Caco-2 (cell line): ENCODE results near the gene CD40. TPM values are rescaled to one million over a fixed set of nuclear protein-coding genes. Genes with fewer than 3 reads are reported as not detected.

Experiments used
- BruUV-seq: library from RNA; stranded (reverse); fragments of 400-500 nt; replicated peaks from 2 replicates; lab custom pipeline; 2021; lab: Mats Ljungman, UMichigan
- CTCF ChIA-PET: fragments of 300-600 bp; sonication (Branson Sonifier 250); formaldehyde crosslinking; loops from one replicate; lab custom pipeline; 2022; ENCODE audit warnings: antibody characterized with exemption; lab: Charles Lee
- POLR2A ChIA-PET: fragments of 300-600 bp; sonication (Branson Sonifier 250); formaldehyde crosslinking; loops from one replicate; lab custom pipeline; 2022; ENCODE audit warnings: antibody characterized with exemption; lab: Charles Lee
- DNase-seq, 2 experiments: peaks; one replicate each; pipeline versions ENCODE4 v3.0.0 to v3.0.0-alpha.2; 2020 to 2022
- H3K27me3 ChIP-seq: replicated peaks from 2 replicates; pipeline ENCODE4 v1.6.0; 2011; ENCODE audit warnings: low read length; ENCODE audit not compliant: control insufficient read depth, insufficient read depth
- H3K36me3 ChIP-seq: 2 replicates; pipeline ENCODE4 v1.5.1; 2011; ENCODE audit warnings: low read length; ENCODE audit not compliant: control insufficient read depth, insufficient read depth
- H3K4me1 ChIP-seq: fragments of 250-450 bp; sonication (Bioruptor Pico); 2 replicates; pipeline ENCODE4 v1.5.1; 2020; ENCODE audit warnings: mild to moderate bottlenecking
- H3K4me3 ChIP-seq: 2 replicates; pipeline ENCODE4 v1.5.1; 2011; ENCODE audit warnings: low read depth, mild to moderate bottlenecking, control low read depth, low read length
- H3K9me3 ChIP-seq: fragments of 250-450 bp; sonication (Bioruptor Pico); 2 replicates; pipeline ENCODE4 v1.5.1; 2020; ENCODE audit warnings: mild to moderate bottlenecking, moderate library complexity
- H3K27ac Mint-ChIP-seq: one replicate; pipeline ENCODE4 v1.8.0; 2022; ENCODE audit warnings: mixed read lengths; ENCODE audit not compliant: unreplicated experiment
- H3K27me3 Mint-ChIP-seq: one replicate; pipeline ENCODE4 v1.8.0; 2022; ENCODE audit warnings: mixed read lengths; ENCODE audit not compliant: insufficient read depth, unreplicated experiment
- H3K36me3 Mint-ChIP-seq: one replicate; pipeline ENCODE4 v1.8.0; 2022; ENCODE audit warnings: mild to moderate bottlenecking, mixed read lengths; ENCODE audit not compliant: insufficient read depth, unreplicated experiment
- H3K4me1 Mint-ChIP-seq: one replicate; pipeline ENCODE4 v1.8.0; 2022; ENCODE audit warnings: low read depth, mixed read lengths; ENCODE audit not compliant: unreplicated experiment
- H3K4me3 Mint-ChIP-seq: one replicate; pipeline ENCODE4 v1.8.0; 2022; ENCODE audit warnings: mild to moderate bottlenecking, moderate library complexity, mixed read lengths; ENCODE audit not compliant: unreplicated experiment
- H3K9me3 Mint-ChIP-seq: one replicate; pipeline ENCODE4 v1.8.0; 2022; ENCODE audit warnings: mixed read lengths; ENCODE audit not compliant: unreplicated experiment
- CTCF ChIP-seq, 2 experiments: fragments of 200-600 bp in 1 of 2; IDR thresholded peaks; 1 replicate in 1 of 2; 2 replicates in 1 of 2; pipeline versions ENCODE4 v1.5.1 to v1.8.0; 2011 to 2022; ENCODE audit warnings: antibody characterized with exemption in 1 of 2, control low read depth in 1 of 2, inconsistent platforms in 1 of 2, low read depth in 1 of 2, low read length in 1 of 2, mild to moderate bottlenecking in 1 of 2, moderate library complexity in 1 of 2; ENCODE audit not compliant: insufficient read depth in 1 of 2, severe bottlenecking in 1 of 2, unreplicated experiment in 1 of 2
- intact Hi-C: fragments of 100-400 bp; cut with micrococcal nuclease; formaldehyde crosslinking; loops from one replicate; pipeline ENCODE4 v1.10.0; 2022; ENCODE audit not compliant: unreplicated experiment
- total RNA-seq: library from RNA; stranded (reverse); gene quantifications from 2 replicates; pipeline ENCODE4 v1.2.3, GENCODE V29; 2022

The CD40 gene
- total RNA-seq, 1 experiment from 2014 or later, result not detected

- H3K4me1 ChIP-seq, result no peaks in the 10 kb centered on the region
- H3K4me3 ChIP-seq, result no peak overlapping the region
- no peak for DNase-seq
- no TSS peak for BruUV-seq
- Mint-ChIP-seq H3K36me3 (no peaks in the 10 kb centered on the region), H3K4me3 (no peak overlapping the region), H3K9me3 (no peaks in the 10 kb centered on the region), H3K27me3 (peaks cover 22% of the 10 kb centered on the region), H3K4me1 (no peaks in the 10 kb centered on the region), H3K27ac (no peak overlapping the region)
- peaks cover 5% of the 10 kb centered on the region; the same call in 1 of the 2 replicates for H3K9me3 ChIP-seq
- ChIA-PET CTCF (interaction anchor here (0.6 kb wide), 1 partner anchor 41 kb away, joined by 3 read pairs; no protein-coding TSS in a partner anchor), POLR2A (no interaction called here)
- TF ChIP-seq CTCF (IDR thresholded peaks at IDR 0.05; ENCODE audit: insufficient read depth in 1 of 2, low read depth in 1 of 2, low read length in 1 of 2, severe bottlenecking in 1 of 2, unreplicated experiment in 1 of 2), result no peak
- H3K27me3 ChIP-seq, result peaks cover 4% of the 10 kb centered on the region
- no peaks in the 10 kb centered on the region for H3K36me3 ChIP-seq
- intact Hi-C loops, result no loop called here
Observed at GRCh38 chr20:46169245-46170171, 51.4 kb downstream of the CD40 start.

- peaks cover 5% of the 10 kb centered on the region; the same call in 1 of the 2 replicates for H3K9me3 ChIP-seq
- Mint-ChIP-seq H3K9me3 (no peaks in the 10 kb centered on the region), H3K27ac (no peak overlapping the region), H3K36me3 (no peaks in the 10 kb centered on the region), H3K4me1 (no peaks in the 10 kb centered on the region), H3K27me3 (peaks cover 24% of the 10 kb centered on the region), H3K4me3 (no peak overlapping the region)
- no peak overlapping the region for H3K4me3 ChIP-seq
- ChIA-PET CTCF (no interaction called here), POLR2A (no interaction called here)
- DNase-seq, result no peak
- intact Hi-C loops, result no loop called here
- H3K4me1 ChIP-seq, result no peaks in the 10 kb centered on the region
- BruUV-seq, result no TSS peak
- peaks cover 4% of the 10 kb centered on the region for H3K27me3 ChIP-seq
- no peak for TF ChIP-seq CTCF (IDR thresholded peaks at IDR 0.05; ENCODE audit: insufficient read depth in 1 of 2, low read depth in 1 of 2, low read length in 1 of 2, severe bottlenecking in 1 of 2, unreplicated experiment in 1 of 2)
- H3K36me3 ChIP-seq, result no peaks in the 10 kb centered on the region
Observed at GRCh38 chr20:46171476-46171875, 53.4 kb downstream of the CD40 start.

- intact Hi-C loops, result no loop called here
- CTCF ChIA-PET, result no interaction called here
- Mint-ChIP-seq H3K27ac (no peak overlapping the region), H3K4me1 (no peaks in the 10 kb centered on the region), H3K4me3 (no peak overlapping the region), H3K9me3 (no peaks in the 10 kb centered on the region), H3K27me3 (peaks cover 22% of the 10 kb centered on the region), H3K36me3 (no peaks in the 10 kb centered on the region)
- Histone ChIP-seq H3K4me3 (no peak overlapping the region), H3K4me1 (no peaks in the 10 kb centered on the region), H3K9me3 (peaks cover 2% of the 10 kb centered on the region; the same call in 1 of the 2 replicates), H3K36me3 (no peaks in the 10 kb centered on the region), H3K27me3 (peaks cover 4% of the 10 kb centered on the region)
- POLR2A ChIA-PET, result no interaction called here
- DNase-seq, result no peak
- TF ChIP-seq CTCF (IDR thresholded peaks at IDR 0.05; ENCODE audit: insufficient read depth in 1 of 2, low read depth in 1 of 2, low read length in 1 of 2, severe bottlenecking in 1 of 2, unreplicated experiment in 1 of 2), result no peak
- BruUV-seq, result no TSS peak
Observed at GRCh38 chr20:46171909-46172308, 53.8 kb downstream of the CD40 start.
